ENCODE measurements around the gene ST6GALNAC1.

ST6GALNAC1 gene, protein sequence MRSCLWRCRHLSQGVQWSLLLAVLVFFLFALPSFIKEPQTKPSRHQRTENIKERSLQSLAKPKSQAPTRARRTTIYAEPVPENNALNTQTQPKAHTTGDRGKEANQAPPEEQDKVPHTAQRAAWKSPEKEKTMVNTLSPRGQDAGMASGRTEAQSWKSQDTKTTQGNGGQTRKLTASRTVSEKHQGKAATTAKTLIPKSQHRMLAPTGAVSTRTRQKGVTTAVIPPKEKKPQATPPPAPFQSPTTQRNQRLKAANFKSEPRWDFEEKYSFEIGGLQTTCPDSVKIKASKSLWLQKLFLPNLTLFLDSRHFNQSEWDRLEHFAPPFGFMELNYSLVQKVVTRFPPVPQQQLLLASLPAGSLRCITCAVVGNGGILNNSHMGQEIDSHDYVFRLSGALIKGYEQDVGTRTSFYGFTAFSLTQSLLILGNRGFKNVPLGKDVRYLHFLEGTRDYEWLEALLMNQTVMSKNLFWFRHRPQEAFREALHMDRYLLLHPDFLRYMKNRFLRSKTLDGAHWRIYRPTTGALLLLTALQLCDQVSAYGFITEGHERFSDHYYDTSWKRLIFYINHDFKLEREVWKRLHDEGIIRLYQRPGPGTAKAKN

DNA sequence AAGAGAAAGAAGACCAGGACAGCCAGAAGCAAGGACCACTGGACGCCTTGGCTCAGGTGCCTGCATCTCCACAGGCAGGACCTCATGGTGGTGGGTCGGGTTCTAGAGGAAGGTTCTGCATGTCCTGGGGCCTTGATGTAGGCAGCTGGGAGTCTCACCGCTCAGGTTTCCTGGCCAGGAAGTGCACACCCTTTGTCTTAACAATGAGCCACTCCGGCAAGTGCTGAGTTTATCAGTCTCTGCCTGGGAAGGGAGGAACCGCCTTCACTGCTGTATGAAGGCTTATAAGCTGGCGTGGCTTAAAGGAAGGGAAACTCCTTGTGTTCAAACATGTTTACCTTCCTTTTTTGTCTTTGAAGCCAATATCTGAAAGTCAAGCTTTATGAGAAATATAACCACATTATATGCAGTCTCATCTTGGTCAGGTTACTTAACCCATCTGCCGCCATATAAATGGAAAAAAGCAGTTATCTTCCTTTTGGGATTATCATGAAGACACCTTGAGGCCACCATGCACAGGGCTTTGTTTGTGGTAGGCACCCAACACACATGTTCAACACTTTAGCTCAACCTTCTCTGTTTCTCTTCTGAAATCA is at the start of gene ST6GALNAC1:
Gene ST6GALNAC1, minus strand, starts transcription at position 205 of the 596 bp plus-strand sequence. Its CDS starts 119 bp downstream, at position 86.
- no peak for DNase-seq

DNA sequence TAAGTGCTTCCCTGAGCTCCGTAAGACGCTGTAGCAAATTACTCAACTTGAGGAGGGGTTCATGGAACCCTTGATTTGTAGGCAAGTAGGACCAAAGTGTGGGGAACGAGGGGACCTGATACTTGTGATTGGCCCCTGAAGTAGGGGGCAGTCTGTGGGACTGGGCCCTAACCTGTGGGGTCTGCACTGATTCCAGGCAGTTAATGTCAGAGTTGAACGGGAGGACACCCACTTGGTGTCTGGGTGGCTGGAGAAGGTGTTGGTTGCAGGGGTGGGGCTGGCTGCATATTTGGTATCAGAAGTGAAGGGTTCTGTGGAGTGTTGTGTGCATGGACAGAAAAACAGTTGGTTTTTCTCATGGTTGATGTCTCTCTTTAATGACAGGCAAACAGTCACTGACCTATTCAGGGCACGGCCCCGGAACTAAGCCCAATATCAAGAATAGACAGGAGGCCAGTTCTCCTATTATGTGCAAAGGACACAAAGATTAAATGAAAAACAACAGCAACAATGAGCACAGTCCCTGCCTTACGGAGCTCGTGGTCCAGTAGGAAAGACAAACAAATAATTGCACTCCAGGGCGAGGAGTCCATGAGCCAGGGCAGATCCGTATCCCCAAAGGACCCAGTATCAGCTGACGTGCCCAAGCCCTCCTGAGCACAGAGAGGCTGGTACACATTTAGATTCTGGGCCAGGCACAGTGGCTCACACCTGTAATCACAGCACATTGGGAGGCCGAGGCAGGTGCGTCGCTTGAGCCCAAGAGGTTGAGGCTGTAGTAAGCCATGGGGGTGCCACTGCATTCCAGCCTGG is 48.0 kb upstream of the ST6GALNAC1 start:
- DNase-seq: no peak

DNA sequence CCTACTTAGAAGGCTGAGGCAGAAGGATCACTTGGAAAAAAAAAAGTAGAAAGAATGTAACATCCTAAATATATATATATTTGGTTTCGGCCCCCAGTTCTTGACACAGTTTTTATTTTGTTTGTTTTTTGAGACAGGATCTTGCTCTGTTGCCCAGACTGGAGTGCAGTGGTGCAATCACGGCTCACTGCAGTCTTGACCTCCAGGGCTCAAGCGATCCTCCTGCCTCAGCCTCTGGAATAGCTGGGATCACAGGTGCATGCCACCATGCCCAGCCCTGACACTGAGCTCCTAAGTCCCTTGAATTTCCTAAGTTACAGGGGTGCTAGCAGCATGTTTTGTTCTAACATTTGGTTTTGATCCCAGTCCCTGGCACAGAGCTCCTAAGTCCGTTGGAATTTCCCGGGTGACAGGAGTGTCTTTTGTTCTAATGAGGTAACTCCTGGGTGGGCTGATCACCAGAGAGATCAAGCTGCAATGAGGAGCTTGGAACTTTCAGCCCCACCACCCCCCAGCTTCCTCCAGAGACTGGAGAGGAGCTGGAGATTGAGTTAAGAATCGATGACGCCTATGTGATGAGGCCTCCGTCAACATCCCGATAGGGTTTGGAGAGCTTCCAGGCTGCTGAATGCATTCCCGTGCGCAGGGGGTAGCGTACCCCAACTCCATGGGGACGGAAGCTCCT is 47.2 kb upstream of the ST6GALNAC1 start:
- DNase-seq: no peak

DNA sequence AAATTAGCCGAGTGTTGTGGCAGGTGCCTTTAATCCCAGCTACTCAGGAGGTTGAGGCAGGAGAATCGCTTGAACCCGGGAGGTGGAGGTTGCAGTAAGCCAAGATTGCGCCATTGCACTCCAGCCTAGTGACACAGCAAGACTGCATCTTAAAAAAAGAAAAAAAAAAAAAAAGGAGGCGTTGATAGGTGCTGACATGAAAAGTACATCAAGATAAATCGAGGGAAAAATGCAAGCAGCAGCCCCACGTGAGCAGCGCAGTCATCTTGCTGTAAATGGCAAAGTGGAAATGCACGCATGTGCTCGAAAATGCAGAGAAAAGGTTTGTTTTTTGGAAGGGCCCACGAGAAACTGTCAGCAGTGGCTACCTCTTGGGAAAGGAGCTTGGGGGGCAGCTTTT is 46.3 kb upstream of the ST6GALNAC1 start:
- DNase-seq: no peak

DNA sequence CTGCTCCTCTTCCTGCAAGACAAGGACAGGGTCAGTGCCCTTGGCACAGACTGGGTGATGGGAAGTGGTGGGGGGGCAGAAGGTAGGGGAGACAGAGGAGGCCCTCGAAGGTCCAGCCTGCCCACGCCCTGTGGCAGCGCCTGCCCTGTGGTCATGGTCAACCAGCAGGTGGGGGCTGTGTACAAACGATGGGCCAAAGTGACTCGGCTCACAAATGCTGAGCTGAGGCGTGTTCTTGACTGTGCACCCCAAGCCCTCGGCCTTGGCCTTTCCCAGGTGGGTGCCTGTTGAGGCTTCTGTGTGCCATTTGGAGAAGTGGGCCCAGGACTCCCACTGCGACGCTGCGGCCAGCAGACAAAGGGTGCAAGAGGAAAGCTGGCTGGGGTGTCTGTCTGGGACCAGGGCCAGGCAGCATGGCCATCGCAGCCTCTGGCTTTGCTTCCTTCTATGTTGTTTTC is 44.6 kb upstream of the ST6GALNAC1 start:
- no peak for DNase-seq

DNA sequence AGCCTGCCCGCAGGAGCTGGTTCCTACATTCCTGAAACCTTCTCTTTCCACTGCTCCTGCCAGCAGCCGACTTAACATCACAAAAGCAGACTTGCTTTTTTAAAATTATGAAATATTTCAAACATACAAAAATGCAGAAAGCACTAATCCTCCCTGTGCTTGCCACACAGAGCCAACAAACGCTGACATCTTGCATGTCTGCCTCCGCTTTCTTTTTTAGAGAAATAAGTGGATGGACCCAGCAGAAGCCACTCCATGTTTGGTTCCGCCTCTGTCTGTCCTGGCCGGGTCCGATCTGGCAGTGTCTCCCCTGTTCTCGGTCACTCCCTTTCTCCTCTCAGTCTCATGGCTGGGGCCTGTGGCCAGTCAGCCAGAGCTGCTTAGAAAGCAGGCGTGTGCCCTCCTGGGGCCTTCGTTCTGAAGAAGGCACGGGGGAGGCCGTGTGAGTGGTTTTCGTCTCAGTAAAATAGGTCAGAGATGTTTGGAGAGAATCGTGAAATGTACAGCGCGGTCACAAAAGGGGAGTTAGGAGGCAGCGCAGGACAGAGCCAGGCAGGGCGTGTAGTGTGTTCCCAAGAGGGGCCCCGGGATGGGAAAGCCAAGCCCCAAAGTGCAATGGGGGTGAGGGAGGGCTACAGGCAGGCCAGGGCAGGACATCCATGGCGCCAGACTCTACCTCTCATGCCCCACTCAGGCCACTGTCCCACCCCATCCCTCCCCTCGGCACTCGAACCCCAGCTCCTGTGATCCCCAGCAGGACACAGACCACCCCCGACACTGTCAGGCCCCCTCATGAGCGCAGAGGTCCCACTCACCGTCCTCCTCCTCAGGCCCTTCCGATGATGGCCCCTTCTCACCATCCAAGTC is 44.0 kb upstream of the ST6GALNAC1 start:
- DNase-seq: no peak

DNA sequence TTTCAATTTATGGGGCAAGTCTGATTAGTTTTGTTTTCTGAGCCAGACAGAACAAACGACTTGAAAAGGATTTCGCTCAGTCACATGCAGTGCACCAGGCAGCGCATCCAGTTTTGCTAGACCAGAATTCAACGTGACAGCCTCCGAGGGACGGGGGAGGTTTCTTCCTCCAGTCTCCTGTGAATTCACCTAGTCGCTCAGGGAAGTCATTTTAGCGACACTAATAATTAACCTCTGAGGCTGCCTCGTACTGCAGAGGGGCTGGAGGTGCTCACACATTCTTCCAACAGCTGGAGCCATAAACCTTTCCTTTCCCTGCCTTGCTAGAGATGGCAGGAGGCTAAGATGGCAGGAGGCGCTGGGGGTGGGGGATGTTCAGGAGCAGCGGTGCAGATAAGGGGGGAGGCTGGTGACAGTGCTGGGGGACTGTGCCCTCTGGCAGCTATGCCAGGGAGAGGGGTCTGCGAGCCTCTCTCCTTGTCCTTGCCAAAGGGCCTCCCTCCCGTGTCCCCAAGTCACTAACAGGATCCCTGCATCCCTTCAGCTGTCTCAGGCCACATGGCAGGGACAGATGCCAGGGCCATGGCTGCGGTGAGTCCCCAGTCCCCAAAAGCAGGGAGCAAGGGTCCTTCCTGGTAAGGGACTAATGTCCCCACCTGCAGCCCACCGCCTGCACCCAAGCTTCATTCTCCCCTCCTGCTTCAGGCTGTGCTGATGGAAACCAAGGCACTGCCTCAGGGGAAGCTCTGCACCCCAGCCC is 43.2 kb upstream of the ST6GALNAC1 start:
- DNase-seq: no peak

DNA sequence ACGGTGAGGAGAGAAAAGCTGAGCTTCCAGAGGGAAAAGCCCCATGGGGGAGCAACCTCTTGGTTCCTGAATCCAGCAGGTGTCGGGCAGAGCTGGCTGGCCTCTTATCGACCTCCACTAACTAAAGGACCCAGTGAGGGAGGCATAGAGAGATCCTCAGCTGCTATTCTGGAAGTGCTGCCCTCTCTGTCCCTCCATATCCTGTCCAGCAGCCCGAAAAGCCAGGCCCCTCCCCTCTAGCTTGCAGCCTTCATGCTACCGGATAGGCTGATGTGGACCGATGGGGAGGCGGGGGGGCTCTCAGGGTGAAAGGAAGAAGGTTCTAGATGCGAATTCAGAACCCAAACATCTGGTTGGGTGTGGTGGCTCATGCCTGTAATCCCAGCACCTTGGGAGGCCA is 42.3 kb upstream of the ST6GALNAC1 start:
- no peak for DNase-seq

DNA sequence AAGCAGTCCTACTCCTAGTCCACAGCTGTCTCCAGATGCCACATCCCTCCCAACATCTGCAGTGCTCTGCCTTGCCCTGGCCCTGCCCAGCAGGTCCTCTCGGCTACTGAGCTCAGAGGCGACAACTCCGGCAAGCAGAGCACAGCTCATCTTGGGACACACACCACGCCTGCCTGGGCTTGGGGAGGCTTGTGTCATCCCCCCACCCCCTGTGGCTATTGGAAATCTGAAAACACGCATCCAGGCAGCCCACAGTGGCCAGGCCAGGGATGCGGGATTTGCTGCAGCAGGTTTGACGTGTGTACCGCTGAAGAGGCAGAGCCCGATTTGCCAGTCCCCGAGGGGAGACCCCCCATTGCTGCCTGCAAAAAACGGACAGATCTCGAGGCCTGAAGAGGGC is 41.8 kb upstream of the ST6GALNAC1 start:
- DNase-seq: no peak

DNA sequence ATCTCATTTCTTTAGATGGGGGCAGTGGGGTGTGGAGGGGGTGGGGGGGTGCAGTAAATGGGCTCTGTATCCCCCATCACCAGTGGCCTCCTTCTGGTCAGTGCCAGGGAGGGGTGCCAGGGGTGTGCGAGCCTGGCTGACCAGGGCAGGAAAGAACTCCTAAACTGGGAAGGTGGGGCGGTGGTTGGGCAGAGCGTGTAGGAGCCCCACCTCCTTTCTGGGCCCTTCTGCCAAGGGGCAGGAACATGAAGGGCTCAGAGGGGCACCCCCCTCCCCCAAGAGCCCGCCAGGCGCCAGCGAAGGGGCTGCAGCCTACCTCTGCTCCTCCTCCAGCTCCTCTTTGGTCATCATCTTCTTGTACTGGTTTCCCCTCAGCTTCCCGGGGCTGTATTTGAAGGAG is 41.2 kb upstream of the ST6GALNAC1 start:
- DNase-seq: no peak

DNA sequence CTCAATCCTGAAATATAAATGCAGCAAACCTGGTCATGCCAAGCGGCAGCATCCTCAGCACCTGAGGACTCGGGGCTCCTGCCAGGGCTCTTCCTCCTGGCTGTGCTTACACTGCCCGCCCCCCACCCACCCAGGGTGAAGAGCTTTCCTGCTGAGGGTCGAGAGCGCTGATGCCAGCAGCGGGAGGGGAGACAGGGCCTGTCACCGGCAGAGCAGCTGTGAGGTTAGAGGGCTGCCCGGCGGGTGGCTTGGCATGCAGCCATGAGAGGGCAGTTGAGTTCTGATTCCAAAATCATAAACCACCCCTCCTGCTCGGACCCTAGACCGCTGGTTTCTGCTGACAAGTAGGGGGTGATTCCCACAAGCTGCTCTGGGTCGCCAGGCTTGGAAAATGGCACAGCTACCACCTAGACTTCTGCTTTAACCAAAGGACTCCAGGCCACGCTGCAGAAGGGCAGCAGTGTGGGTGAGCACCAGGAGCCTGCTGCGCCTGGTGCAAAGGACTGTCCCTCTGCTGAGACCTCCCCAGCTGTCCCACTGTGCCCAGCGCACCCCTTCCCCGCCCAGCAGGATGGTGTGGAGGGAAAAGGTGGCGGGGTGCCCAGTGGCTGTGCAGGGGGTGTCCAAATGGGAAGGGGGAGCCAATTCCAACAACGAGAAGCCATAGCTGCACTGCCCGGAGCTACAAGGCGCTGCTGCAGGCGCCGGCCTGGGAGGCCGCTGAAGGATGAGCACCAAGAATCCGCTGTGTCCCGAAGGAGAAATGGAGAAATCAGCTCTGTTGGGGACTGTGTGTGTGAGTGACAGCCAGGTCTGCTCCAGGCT is 40.6 kb upstream of the ST6GALNAC1 start:
- no peak for DNase-seq

DNA sequence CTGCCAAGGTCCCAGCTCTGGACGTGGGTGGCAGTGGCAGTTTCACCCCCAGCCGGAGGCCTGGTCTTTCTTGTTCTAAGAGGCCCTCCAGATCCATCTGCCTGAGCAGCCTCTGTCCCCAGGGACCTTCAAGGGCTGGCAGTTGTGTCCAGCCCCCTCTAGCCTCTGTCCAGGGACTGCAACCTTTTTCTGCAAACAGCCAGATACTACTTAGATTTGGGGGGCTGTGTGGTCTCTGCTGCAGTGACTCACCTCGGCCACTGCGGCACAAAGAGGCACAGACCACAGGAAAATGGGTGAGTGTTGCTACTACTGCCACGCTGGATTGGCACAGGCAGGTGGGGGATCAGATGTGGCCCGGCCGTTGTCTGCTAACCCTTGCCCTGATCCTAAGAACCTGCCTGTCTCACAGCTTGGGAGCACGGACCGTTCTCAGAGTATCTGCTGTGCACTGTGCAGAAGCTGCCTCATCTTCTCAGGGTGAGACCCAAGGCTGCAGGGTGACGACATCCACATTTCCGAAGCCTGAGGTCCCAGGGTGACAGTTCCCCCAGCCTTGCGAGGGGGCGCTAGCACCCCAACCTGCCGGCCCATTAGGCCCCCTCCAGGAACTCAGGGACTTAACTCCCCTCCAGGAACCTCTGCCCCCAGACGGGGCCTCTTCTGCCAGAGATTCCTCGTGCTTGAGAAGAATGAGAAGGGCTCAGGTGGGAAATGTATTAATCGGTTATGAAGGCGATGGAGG is 39.6 kb upstream of the ST6GALNAC1 start:
- no peak for DNase-seq

DNA sequence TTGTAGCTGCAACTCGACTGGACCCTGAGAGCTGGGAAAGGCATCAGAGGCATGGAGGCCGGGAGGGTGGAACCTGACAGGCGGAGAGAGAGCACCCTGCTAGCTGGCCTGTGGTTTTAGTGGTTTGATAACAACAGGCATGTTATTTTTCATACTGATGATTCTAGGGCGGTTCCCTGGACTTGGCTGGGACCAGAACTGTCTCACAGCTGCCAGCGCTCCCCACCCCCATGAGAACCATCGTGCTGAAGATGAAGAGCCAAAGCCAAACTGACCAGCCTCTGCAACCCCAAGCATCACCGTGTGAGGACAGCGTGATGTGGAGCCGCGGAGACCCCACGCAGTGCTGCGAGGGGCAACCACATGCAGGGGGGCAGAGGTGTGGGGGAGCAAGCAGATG is 38.7 kb upstream of the ST6GALNAC1 start:
- no peak for DNase-seq

DNA sequence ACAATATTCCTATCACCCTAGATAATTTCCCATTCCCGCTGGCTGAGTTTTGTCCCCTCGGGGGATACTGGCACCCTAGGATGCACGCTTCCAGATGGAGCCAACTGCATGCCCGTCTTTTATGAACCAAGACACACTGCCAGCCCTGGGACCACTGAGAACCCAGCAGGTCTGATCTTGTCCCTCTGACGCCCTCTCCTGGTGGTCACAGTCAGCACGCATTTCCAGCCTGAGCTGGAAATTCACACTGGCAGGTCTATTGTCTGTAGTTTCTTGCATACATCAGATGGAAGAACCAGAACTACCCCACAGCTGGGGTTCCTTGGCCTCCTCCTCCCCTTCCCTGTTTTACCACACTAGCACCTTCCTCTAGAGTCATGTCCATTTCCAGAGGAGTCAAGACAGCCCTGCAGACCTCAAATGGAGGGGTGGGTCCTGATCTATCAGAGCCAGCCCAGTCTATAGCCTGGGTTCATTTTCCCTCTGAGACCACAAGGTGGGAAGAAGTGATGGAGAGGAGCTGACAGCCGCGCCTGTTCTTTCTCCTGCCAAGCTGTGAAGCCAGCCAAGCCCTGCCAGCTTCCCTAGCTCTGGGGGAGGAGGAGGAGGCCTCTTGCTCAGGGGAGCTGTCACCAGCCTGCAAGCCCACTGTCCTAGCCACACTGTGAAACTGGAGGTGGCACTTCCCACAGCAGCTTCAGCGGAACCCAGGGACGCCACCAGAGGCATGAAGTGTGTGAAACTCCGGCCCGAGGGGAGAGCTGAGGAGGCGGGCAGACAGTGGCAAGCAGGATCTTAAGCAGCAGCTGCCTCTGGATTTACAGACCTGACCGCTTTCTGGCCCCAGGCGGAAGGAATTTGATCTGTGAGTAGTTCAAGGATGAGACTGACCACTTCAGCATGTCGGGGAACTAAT is 37.9 kb upstream of the ST6GALNAC1 start:
- peak; percentile 19 for DNase-seq

DNA sequence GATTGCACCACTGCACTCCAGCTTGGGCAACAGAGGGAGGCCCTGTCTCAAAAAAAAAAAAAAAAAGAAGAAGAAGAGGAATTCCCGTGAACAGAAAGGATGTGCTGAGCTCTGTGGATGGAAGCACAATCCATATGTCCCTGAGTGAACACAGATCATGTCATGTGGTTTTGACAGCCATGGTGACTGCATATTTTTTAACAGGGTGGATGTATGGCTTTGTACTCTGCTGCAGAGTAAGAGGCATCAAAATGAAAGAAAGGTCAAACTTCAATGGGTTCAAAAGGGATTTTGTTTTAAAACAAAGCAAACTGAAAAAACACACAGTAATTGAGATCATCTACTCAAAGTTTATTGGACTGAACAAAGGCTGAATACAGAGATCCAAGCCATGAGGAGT is 35.7 kb upstream of the ST6GALNAC1 start:
- no peak for DNase-seq

DNA sequence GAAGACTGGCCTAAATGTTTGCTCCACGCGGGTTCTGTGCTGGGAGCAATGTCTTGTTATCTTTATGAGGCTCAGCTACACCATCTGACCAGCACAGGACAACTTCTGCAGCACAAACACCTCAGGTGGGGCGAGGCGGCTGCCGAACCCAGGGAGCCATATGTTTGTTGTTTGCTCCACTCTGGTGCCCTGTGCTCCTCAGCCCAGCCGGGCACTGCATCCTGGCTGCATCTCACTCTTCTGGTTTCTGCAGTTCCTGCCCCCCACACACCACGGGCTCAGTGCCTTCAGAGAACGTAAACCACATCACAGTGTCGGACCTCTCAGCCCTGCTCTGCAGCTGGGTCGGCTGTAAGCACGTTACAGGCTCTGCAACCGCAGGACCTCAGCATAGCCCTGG is 34.8 kb upstream of the ST6GALNAC1 start:
- no peak for DNase-seq

DNA sequence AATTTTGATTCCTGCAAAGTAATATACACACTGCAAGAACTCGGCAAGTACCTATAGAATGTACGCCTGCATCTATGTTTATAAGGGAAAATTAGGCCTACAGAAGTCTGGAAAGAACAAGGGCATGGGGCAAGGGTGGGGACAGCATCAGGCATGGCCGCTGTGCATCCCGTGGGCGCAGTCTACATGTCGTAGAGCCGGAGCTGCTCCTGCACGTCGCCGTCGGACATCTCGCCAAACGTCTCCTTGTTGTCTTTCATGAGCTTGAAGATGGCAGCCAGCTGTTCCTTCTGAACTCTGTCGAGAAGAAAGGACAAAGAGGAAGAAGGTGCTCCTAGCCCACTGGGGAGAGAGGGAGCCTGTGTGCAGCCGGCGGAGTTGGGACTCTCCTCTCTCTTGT is 33.8 kb upstream of the ST6GALNAC1 start:
- no peak for DNase-seq

DNA sequence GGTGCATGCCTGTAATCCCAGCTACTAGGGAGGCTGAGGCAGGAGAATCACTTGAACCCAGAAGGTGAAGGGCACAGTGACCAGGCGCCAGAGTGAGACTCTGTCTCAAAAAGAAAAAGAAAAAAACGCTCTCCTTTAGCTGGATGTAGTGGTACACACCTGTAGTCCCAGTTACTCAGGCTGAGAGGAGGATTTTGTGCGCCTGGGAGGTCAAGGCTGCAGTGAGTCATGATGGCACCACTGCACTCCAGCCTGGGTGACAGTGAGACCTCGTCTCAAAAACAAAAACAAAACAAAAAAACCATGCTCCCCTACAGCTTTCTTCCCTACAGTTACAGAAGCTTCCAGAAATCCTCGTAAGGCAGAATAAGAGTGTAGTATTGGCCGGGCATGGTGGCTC is 33.1 kb upstream of the ST6GALNAC1 start:
- no peak for DNase-seq

Measured in NCI-H2171 (cell line).